HG02759 (cell line): ENCODE data around the gene TFF2.

Source experiments
- ATAC-seq: cut with Tn5 transposase; IDR thresholded peaks from one replicate; pipeline ENCODE4 v1.9.1; 2021; ENCODE audit warnings: mild to moderate bottlenecking, moderate library complexity; ENCODE audit not compliant: unreplicated experiment

The TFF2 gene

DNA sequence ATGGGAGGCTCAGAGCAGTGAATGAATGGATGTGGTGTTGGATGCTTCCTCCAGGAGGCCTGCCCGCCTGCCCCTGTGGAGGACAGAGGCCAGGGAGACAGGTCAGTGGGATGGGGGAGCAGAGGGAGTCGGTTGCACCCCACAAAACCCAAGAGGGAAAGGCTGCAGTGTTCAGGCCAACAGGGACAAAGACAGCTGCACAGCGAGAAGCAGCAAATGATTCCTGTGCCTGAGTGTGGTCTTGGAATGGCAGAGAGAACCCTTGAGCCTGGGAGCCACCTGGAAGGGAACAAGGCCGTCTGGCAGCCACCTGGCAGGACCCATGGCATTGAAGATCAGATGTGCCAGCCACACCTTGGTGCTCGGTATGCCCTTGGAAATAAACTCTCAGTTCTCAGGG is 43.7 kb downstream of the TFF2 start:
- ATAC-seq = no peak

DNA sequence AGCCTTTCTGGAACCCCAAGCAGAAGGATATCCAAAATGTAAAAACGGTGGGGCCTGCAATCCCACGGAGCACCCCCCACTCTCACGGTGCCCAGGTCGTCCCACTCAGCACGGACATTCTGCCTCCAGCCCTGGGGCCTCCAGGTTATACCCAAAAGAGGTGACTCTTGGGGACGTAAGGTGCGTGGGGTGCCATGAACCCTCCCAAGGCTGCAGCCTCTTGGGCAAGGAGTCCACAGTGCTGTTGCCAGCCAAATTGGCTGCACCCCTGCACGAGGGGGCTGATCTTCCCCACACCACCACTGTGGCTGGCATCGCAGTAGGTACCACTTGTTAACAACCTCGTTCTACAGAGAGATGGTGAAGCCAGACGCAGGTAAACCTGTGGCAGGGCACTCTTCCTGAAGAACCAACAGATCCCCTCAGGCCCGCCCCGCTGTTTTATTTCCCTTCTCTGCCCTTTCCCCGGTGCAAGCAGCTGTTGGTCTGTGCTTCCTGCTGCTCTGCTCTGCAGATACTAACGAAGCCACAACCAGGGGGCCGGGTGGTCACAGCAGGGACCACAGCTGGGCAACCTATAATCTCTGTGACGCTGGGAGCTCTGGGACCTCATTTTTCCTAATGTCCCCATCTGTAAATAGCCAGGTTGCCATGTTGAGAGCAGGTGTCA is 44.3 kb downstream of the TFF2 start:
- no peak for ATAC-seq

- no peak for ATAC-seq
These were observed 45.1 kb downstream of the TFF2 start for GRCh38 chr21:42305707-42306147.

GRCh38 chr21:42304556-42305454 is 46.0 kb downstream of the TFF2 start:
- no peak for ATAC-seq

- ATAC-seq = no peak
These were observed 47.4 kb downstream of the TFF2 start for GRCh38 chr21:42303443-42303842.

- ATAC-seq = no peak
These were observed 48.0 kb downstream of the TFF2 start for GRCh38 chr21:42302794-42303193.

GRCh38 chr21:42302076-42302650 is 48.6 kb downstream of the TFF2 start:
- no peak for ATAC-seq

- no peak for ATAC-seq
These were observed 49.3 kb downstream of the TFF2 start for GRCh38 chr21:42301371-42302075.

DNA sequence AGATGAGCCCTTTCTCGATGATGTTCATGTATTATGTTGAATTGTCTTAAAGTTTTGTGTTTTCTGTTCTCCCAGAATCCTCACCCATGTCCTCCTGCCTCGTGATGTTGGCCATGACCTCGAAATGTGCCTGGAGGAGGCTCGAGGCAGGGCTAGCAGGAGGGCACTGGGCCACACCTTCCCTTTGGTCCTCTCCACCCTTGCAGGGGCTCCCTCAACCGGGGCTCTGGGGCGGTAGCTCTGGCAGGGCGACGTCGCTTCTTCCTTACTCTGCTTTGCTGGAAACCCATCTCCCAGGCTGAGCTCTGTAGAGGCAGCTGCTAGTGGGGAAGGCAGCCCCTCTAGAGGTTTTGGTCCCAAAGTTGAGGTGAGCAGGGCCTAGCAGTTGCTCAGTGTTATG is 49.8 kb downstream of the TFF2 start:
- ATAC-seq = no peak

DNA sequence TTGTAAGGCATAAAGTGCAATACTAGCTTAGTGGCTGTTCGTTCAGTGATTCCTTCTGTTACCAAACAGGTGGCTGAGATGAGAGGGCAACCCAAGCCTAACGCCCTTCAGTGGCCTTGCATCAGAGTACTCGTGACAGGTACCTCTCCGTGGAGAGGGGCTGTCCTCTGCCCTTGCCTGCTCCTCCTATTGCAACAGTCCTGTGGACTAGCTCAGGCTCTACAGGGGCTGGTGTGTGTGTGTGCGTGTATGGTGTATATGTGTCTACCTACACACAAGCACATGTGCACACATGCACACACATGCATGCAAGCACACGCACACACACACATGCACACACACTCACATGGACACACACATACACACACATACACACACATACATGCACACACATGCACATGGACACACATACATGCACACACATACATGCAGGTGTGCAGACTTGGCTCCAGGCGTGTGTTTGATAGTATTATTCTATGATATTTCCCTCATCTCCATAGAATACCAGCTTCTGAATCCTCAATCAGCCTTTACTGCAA is 50.7 kb downstream of the TFF2 start:
- ATAC-seq = no peak

GRCh38 chr21:42299324-42300044 is 51.3 kb downstream of the TFF2 start:
- ATAC-seq = no peak

GRCh38 chr21:42298657-42299056 is 52.1 kb downstream of the TFF2 start:
- no peak for ATAC-seq

GRCh38 chr21:42298237-42298636 is 52.6 kb downstream of the TFF2 start:
- ATAC-seq = no peak

- ATAC-seq = no peak
These were observed 53.4 kb downstream of the TFF2 start for GRCh38 chr21:42297377-42297776.

DNA sequence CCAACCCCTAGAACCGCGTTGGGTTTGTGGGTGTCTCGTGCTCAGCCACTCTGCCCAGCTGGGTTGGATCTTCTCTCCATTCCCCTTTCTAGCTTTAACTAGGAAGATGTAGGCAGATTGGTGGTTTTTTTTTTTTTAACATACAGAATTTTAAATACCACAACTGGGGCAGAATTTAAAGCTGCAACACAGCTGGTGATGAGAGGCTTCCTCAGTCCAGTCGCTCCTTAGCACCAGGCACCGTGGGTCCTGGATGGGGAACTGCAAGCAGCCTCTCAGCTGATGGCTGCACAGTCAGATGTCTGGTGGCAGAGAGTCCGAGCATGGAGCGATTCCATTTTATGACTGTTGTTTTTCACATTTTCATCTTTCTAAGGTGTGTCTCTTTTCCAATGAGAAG is 54.3 kb downstream of the TFF2 start:
- ATAC-seq = no peak
